ENCODE results near the gene USP1.

The USP1 gene

DNA sequence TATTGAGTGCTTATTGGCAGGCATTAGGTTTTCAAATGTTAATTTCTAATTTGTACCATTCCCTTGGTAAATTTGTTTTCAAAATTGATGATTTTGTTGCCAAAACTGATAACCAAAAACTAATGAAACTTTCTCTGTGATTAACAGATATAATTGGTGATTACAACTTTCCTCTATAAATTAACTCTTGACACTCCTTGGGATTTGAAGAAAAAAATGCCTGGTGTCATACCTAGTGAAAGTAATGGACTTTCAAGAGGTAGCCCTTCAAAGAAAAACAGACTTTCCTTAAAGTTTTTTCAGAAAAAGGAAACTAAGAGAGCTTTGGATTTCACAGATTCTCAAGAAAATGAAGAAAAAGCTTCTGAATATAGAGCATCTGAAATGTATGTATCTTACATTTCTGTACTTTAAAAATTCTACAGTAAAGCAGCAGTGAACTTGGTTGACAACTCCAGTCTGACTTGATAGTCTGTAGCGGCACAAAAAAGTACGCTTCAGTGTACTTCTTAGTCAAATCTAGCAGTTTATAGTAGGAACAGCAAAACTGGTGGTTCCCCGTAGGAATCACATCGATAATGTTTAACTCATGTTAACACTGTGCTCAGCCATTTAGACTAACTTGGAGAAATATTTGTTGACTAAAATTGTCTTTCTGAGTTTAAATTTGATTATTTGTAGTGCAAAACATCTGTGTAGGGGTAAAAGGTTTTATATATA lies 3.0 kb downstream of the USP1 start:
- no CpG with 5 or more reads among the region's 4 CpGs for WGBS (ENCODE audit: insufficient coverage, insufficient read length)
- Histone ChIP-seq H3K27ac (ENCODE audit: low read length) (no peak overlapping the region), H3K4me3 (ENCODE audit: low read length) (no peak overlapping the region), H3K36me3 (ENCODE audit: control insufficient read depth, insufficient read depth, low read length) (no peaks in the 10 kb centered on the region; the same call in 1 of the 2 replicates), H3K4me1 (ENCODE audit: control insufficient read depth, insufficient read depth, low read length) (no peaks in the 10 kb centered on the region), H3K27me3 (ENCODE audit: control insufficient read depth, insufficient read depth, low read length) (no peaks in the 10 kb centered on the region), H3K9me3 (ENCODE audit: control insufficient read depth, insufficient read depth, low read length) (no peaks in the 10 kb centered on the region)
- DNase-seq (ENCODE audit: low read depth, low spot score) = no peak

- no CpG with 5 or more reads among the region's 1 CpG for WGBS (ENCODE audit: insufficient coverage, insufficient read length)
- Histone ChIP-seq H3K4me1 (ENCODE audit: control insufficient read depth, insufficient read depth, low read length) (no peaks in the 10 kb centered on the region), H3K4me3 (ENCODE audit: low read length) (no peak overlapping the region), H3K27me3 (ENCODE audit: control insufficient read depth, insufficient read depth, low read length) (no peaks in the 10 kb centered on the region), H3K27ac (ENCODE audit: low read length) (no peak overlapping the region), H3K9me3 (ENCODE audit: control insufficient read depth, insufficient read depth, low read length) (no peaks in the 10 kb centered on the region), H3K36me3 (ENCODE audit: control insufficient read depth, insufficient read depth, low read length) (no peaks in the 10 kb centered on the region; the same call in 1 of the 2 replicates)
- no peak for DNase-seq (ENCODE audit: low read depth, low spot score)
These were observed 7.9 kb downstream of the USP1 start for GRCh38 chr1:62444701-62445100.

- no peak overlapping the region for H3K4me3 ChIP-seq (ENCODE audit: low read length)
- 100% methylated on average over 1 of the region's 3 CpGs for WGBS (ENCODE audit: insufficient coverage, insufficient read length)
- H3K9me3 ChIP-seq (ENCODE audit: control insufficient read depth, insufficient read depth, low read length) = no peaks in the 10 kb centered on the region
- H3K27me3 ChIP-seq (ENCODE audit: control insufficient read depth, insufficient read depth, low read length) = no peaks in the 10 kb centered on the region
- no peak for DNase-seq (ENCODE audit: low read depth, low spot score)
- H3K36me3 ChIP-seq (ENCODE audit: control insufficient read depth, insufficient read depth, low read length) = peaks cover 3% of the 10 kb centered on the region; the same call in 1 of the 2 replicates
- H3K27ac ChIP-seq (ENCODE audit: low read length) = no peak overlapping the region
- no peaks in the 10 kb centered on the region for H3K4me1 ChIP-seq (ENCODE audit: control insufficient read depth, insufficient read depth, low read length)
These were observed 11.5 kb downstream of the USP1 start for GRCh38 chr1:62448221-62448933.

DNA sequence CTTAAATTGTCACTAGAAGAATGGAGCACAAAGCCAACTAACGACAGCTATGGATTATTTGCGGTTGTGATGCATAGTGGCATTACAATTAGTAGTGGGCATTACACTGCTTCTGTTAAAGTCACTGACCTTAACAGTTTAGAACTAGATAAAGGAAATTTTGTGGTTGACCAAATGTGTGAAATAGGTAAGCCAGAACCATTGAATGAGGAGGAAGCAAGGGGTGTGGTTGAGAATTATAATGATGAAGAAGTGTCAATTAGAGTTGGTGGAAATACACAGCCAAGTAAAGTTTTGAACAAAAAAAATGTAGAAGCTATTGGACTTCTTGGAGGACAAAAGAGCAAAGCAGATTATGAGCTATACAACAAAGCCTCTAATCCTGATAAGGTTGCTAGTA lies 13.5 kb downstream of the USP1 start:
- Histone ChIP-seq H3K27me3 (ENCODE audit: control insufficient read depth, insufficient read depth, low read length) (no peaks in the 10 kb centered on the region), H3K27ac (ENCODE audit: low read length) (no peak overlapping the region), H3K9me3 (ENCODE audit: control insufficient read depth, insufficient read depth, low read length) (no peaks in the 10 kb centered on the region), H3K4me1 (ENCODE audit: control insufficient read depth, insufficient read depth, low read length) (no peaks in the 10 kb centered on the region), H3K36me3 (ENCODE audit: control insufficient read depth, insufficient read depth, low read length) (peaks cover 3% of the 10 kb centered on the region; the same call in 1 of the 2 replicates), H3K4me3 (ENCODE audit: low read length) (no peak overlapping the region)
- WGBS (ENCODE audit: insufficient coverage, insufficient read length) = no CpG with 5 or more reads among the region's 2 CpGs
- no peak for DNase-seq (ENCODE audit: low read depth, low spot score)

- H3K27me3 ChIP-seq (ENCODE audit: control insufficient read depth, insufficient read depth, low read length) = no peaks in the 10 kb centered on the region
- peaks cover 3% of the 10 kb centered on the region; the same call in 1 of the 2 replicates for H3K36me3 ChIP-seq (ENCODE audit: control insufficient read depth, insufficient read depth, low read length)
- no CpG with 5 or more reads among the region's 1 CpG for WGBS (ENCODE audit: insufficient coverage, insufficient read length)
- no peak for DNase-seq (ENCODE audit: low read depth, low spot score)
- H3K4me3 ChIP-seq (ENCODE audit: low read length) = no peak overlapping the region
- H3K4me1 ChIP-seq (ENCODE audit: control insufficient read depth, insufficient read depth, low read length) = no peaks in the 10 kb centered on the region
- H3K27ac ChIP-seq (ENCODE audit: low read length) = no peak overlapping the region
- no peaks in the 10 kb centered on the region for H3K9me3 ChIP-seq (ENCODE audit: control insufficient read depth, insufficient read depth, low read length)
These were observed 16.1 kb downstream of the USP1 start for GRCh38 chr1:62452951-62453350.

GRCh38 chr1:62457955-62458354 lies 21.1 kb downstream of the USP1 start:
- H3K9me3 ChIP-seq (ENCODE audit: control insufficient read depth, insufficient read depth, low read length) = no peaks in the 10 kb centered on the region
- H3K27me3 ChIP-seq (ENCODE audit: control insufficient read depth, insufficient read depth, low read length) = no peaks in the 10 kb centered on the region
- H3K36me3 ChIP-seq (ENCODE audit: control insufficient read depth, insufficient read depth, low read length) = no peaks in the 10 kb centered on the region
- no peak overlapping the region for H3K4me3 ChIP-seq (ENCODE audit: low read length)
- WGBS (ENCODE audit: insufficient coverage, insufficient read length) = no CpG with 5 or more reads among the region's 7 CpGs
- no peak overlapping the region for H3K27ac ChIP-seq (ENCODE audit: low read length)
- DNase-seq (ENCODE audit: low read depth, low spot score) = no peak
- H3K4me1 ChIP-seq (ENCODE audit: control insufficient read depth, insufficient read depth, low read length) = no peaks in the 10 kb centered on the region

DNA sequence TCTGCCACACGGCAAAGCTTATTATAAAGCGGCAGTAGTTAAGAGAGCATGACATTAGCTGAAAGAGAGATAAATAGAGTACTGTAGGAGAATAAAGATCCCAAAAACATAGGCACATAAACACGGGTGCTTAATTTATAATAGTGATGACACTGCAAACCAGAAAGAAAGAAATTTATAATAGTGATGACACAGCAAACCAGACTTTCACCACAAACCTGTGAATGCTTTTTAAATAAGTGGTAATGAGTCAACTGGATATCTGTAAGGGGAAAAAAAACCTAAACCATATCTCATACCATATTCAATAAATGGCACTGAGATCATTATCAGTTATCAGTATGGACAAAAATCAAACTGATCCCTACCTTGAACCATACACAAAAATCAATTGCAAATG lies 25.5 kb downstream of the USP1 start:
- DNase-seq (ENCODE audit: low read depth, low spot score) = no peak
- WGBS (ENCODE audit: insufficient coverage, insufficient read length) = no CpG with 5 or more reads among the region's 3 CpGs
- H3K4me3 ChIP-seq (ENCODE audit: low read length) = no peak overlapping the region

DNA sequence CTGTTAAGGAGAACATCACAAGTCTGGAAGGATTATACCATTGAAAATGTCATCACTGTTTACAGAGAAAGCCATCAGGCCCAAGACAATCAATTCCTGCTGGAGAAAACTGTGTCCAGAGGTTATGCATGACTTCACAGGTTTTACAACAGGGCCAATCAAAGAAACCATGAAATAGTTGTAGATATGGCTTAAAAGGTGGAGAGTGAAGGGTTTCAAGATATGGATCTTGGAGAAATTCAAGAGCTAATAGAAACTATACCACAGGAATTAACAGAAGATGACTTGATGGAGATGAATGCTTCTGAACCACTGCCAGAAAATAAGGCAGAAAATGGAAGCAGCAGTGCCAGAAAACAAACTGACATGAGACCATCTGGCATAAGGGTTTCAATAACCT lies 30.2 kb downstream of the USP1 start:
- Histone ChIP-seq H3K27ac (ENCODE audit: low read length) (no peak overlapping the region), H3K4me1 (ENCODE audit: control insufficient read depth, insufficient read depth, low read length) (no peaks in the 10 kb centered on the region), H3K9me3 (ENCODE audit: control insufficient read depth, insufficient read depth, low read length) (no peaks in the 10 kb centered on the region), H3K4me3 (ENCODE audit: low read length) (no peak overlapping the region), H3K36me3 (ENCODE audit: control insufficient read depth, insufficient read depth, low read length) (peaks cover 2% of the 10 kb centered on the region; the same call in 1 of the 2 replicates), H3K27me3 (ENCODE audit: control insufficient read depth, insufficient read depth, low read length) (no peaks in the 10 kb centered on the region)
- DNase-seq (ENCODE audit: low read depth, low spot score) = no peak

More for the DNA sequence above, 25.5 kb downstream of the USP1 start:
- no peaks in the 10 kb centered on the region for H3K9me3 ChIP-seq (ENCODE audit: control insufficient read depth, insufficient read depth, low read length)
- H3K27ac ChIP-seq (ENCODE audit: low read length) = no peak overlapping the region
- no peaks in the 10 kb centered on the region for H3K27me3 ChIP-seq (ENCODE audit: control insufficient read depth, insufficient read depth, low read length)
- no peaks in the 10 kb centered on the region for H3K36me3 ChIP-seq (ENCODE audit: control insufficient read depth, insufficient read depth, low read length)
- H3K4me1 ChIP-seq (ENCODE audit: control insufficient read depth, insufficient read depth, low read length) = no peaks in the 10 kb centered on the region

GRCh38 chr1:62476525-62477219 lies 39.8 kb downstream of the USP1 start:
- Histone ChIP-seq H3K4me1 (ENCODE audit: control insufficient read depth, insufficient read depth, low read length) (no peaks in the 10 kb centered on the region), H3K4me3 (ENCODE audit: low read length) (no peak overlapping the region), H3K27me3 (ENCODE audit: control insufficient read depth, insufficient read depth, low read length) (no peaks in the 10 kb centered on the region), H3K9me3 (ENCODE audit: control insufficient read depth, insufficient read depth, low read length) (no peaks in the 10 kb centered on the region), H3K27ac (ENCODE audit: low read length) (no peak overlapping the region), H3K36me3 (ENCODE audit: control insufficient read depth, insufficient read depth, low read length) (no peaks in the 10 kb centered on the region)
- WGBS (ENCODE audit: insufficient coverage, insufficient read length) = 100% methylated on average over 1 of the region's 3 CpGs
- no peak for DNase-seq (ENCODE audit: low read depth, low spot score)

DNA sequence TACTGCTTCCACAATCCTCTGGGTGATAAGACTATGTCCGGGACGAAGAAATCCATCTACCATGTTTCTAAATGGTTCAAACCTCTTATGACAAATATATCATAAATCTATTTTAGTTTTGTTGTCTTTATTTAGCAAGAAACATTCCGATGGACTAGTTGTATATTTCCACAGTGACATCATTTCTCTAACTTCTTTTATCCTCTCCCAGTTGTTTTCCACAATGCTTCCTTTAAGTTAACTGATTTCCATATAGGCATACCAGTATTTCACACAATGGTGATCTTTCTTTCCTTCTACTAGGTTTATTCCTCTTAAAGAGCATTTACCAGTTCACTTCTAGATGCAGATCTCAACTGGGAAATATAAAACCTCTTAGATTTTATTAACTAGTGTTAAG lies 44.8 kb downstream of the USP1 start:
- Histone ChIP-seq H3K9me3 (ENCODE audit: control insufficient read depth, insufficient read depth, low read length) (no peaks in the 10 kb centered on the region), H3K36me3 (ENCODE audit: control insufficient read depth, insufficient read depth, low read length) (no peaks in the 10 kb centered on the region), H3K4me1 (ENCODE audit: control insufficient read depth, insufficient read depth, low read length) (no peaks in the 10 kb centered on the region), H3K27ac (ENCODE audit: low read length) (no peak overlapping the region), H3K4me3 (ENCODE audit: low read length) (no peak overlapping the region), H3K27me3 (ENCODE audit: control insufficient read depth, insufficient read depth, low read length) (no peaks in the 10 kb centered on the region)
- DNase-seq (ENCODE audit: low read depth, low spot score) = no peak
- no CpG with 5 or more reads among the region's 3 CpGs for WGBS (ENCODE audit: insufficient coverage, insufficient read length)
